CD4-positive, alpha-beta T cell (primary cell): ENCODE measurements around the gene INPP4B. TPM values are rescaled to one million over a fixed set of nuclear protein-coding genes. Genes with fewer than 3 reads are reported as not detected.

Experiments
- ATAC-seq: fragments of 200-7000 bp; cut with Tn5 transposase; one replicate; pipeline ENCODE4 v1.10.0; 2022; ENCODE audit warnings: mild to moderate bottlenecking; ENCODE audit not compliant: poor library complexity
- CTCF ChIA-PET: fragments of 350-600 bp; sonication (Branson Sonifier 250); formaldehyde crosslinking; loops from one replicate; lab custom pipeline; 2021; ENCODE audit warnings: antibody characterized with exemption, inconsistent platforms; lab: Charles Lee
- POLR2A ChIA-PET: fragments of 350-600 bp; sonication (Branson Sonifier 250); formaldehyde crosslinking; loops from one replicate; lab custom pipeline; 2021; ENCODE audit warnings: antibody characterized with exemption, inconsistent platforms; lab: Charles Lee
- DNase-seq, 14 experiments: peaks; one replicate each; pipeline ENCODE4 v3.0.0-alpha.2; 2013 to 2020; ENCODE audit warnings: mixed read lengths in 2 of 14
- H3K27ac ChIP-seq, 2 donors: one replicate each; pipeline versions ENCODE4 v1.5.1 to v1.7.0; 2013; ENCODE audit warnings: low read length in 2 of 2, low read depth in 1 of 2, mild to moderate bottlenecking in 1 of 2
- H3K27me3 ChIP-seq, 2 experiments: 1 replicate in 1 of 2; 2 replicates in 1 of 2; pipeline versions ENCODE4 v1.6.1 to v1.7.0; 2013; ENCODE audit warnings: low read length in 2 of 2, control low read depth in 1 of 2, mild to moderate bottlenecking in 1 of 2, moderate library complexity in 1 of 2; ENCODE audit not compliant: insufficient read depth in 2 of 2, control insufficient read depth in 1 of 2
- H3K36me3 ChIP-seq: one replicate; pipeline ENCODE4 v1.6.1; 2013; ENCODE audit warnings: low read length, control low read depth; ENCODE audit not compliant: insufficient read depth
- H3K4me1 ChIP-seq: one replicate; pipeline ENCODE4 v1.6.1; 2013; ENCODE audit warnings: low read length, control low read depth; ENCODE audit not compliant: insufficient read depth
- H3K4me3 ChIP-seq: one replicate; pipeline ENCODE4 v1.5.1; 2013; ENCODE audit warnings: mild to moderate bottlenecking, low read length, moderate library complexity
- H3K9me3 ChIP-seq, 2 experiments: 1 replicate in 1 of 2; 2 replicates in 1 of 2; pipeline versions ENCODE4 v1.6.1 to v1.7.0; 2013; ENCODE audit warnings: low read length in 2 of 2, mild to moderate bottlenecking in 2 of 2, control low read depth in 1 of 2, moderate library complexity in 1 of 2; ENCODE audit not compliant: control insufficient read depth in 1 of 2, insufficient read depth in 1 of 2
- H3K27ac Mint-ChIP-seq: one replicate; pipeline ENCODE4 v1.8.0; 2020; ENCODE audit warnings: mixed read lengths
- H3K27me3 Mint-ChIP-seq: one replicate; pipeline ENCODE4 v1.8.0; 2021; ENCODE audit warnings: mixed read lengths
- H3K36me3 Mint-ChIP-seq: one replicate; pipeline ENCODE4 v1.8.0; 2021; ENCODE audit warnings: low read depth, mixed read lengths
- H3K4me1 Mint-ChIP-seq: one replicate; pipeline ENCODE4 v1.8.0; 2021; ENCODE audit warnings: low read depth, mixed read lengths
- H3K4me3 Mint-ChIP-seq: one replicate; pipeline ENCODE4 v1.8.0; 2020; ENCODE audit warnings: mild to moderate bottlenecking, mixed read lengths
- H3K9me3 Mint-ChIP-seq: one replicate; pipeline ENCODE4 v1.8.0; 2020; ENCODE audit warnings: mixed read lengths
- intact Hi-C, 2 experiments: fragments of 100-400 bp; cut with DNase I in 1 of 2; cut with micrococcal nuclease in 1 of 2; formaldehyde crosslinking; loops; one replicate each; pipeline versions ENCODE4 v1.15.1 to v1.9.0; 2023 to 2025; cut with DNase I, micrococcal nuclease
- total RNA-seq, 174 experiments: library from RNA in 2 of 174; stranded (reverse) in 2 of 174; gene quantifications; one replicate each; pipeline ENCODE4 v1.2.3 and lab custom pipeline; 2021 to 2026
- TF ChIP-seq, protein P1 (sequence below): fragments of 200-600 bp; IDR thresholded peaks from one replicate; pipeline ENCODE4 v1.8.0; 2022; ENCODE audit warnings: antibody characterized with exemption, mild to moderate bottlenecking

The INPP4B gene
- total RNA-seq, 2 experiments from 2014 or later = 50.7 to 53.8 TPM

GRCh38 chr4:142418697-142419096, 427.4 kb downstream of the INPP4B start:
- H3K4me1 ChIP-seq = peaks cover 12% of the 10 kb centered on the region
- intact Hi-C loops = loop anchor here in 1 of 2 experiments (2.0 kb wide), 1 partner anchor 14 kb away; no protein-coding TSS in a partner anchor
- TF ChIP-seq, protein P1, sequence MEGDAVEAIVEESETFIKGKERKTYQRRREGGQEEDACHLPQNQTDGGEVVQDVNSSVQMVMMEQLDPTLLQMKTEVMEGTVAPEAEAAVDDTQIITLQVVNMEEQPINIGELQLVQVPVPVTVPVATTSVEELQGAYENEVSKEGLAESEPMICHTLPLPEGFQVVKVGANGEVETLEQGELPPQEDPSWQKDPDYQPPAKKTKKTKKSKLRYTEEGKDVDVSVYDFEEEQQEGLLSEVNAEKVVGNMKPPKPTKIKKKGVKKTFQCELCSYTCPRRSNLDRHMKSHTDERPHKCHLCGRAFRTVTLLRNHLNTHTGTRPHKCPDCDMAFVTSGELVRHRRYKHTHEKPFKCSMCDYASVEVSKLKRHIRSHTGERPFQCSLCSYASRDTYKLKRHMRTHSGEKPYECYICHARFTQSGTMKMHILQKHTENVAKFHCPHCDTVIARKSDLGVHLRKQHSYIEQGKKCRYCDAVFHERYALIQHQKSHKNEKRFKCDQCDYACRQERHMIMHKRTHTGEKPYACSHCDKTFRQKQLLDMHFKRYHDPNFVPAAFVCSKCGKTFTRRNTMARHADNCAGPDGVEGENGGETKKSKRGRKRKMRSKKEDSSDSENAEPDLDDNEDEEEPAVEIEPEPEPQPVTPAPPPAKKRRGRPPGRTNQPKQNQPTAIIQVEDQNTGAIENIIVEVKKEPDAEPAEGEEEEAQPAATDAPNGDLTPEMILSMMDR = no peak
- Mint-ChIP-seq H3K4me1 (peaks cover 34% of the 10 kb centered on the region), H3K27ac (no peak overlapping the region), H3K4me3 (no peak overlapping the region), H3K36me3 (no peaks in the 10 kb centered on the region), H3K9me3 (peaks cover 2% of the 10 kb centered on the region), H3K27me3 (no peaks in the 10 kb centered on the region)
- H3K27me3 ChIP-seq = no peaks in the 10 kb centered on the region
- no peaks in the 10 kb centered on the region for H3K9me3 ChIP-seq
- ChIA-PET CTCF (interaction anchor here (1.3 kb wide), 1 partner anchor 16 kb away, joined by 3 read pairs; no protein-coding TSS in a partner anchor), POLR2A (interaction anchor here (0.6 to 4.2 kb wide), 2 partner anchors 13 to 378 kb away, joined by 3 to 95 read pairs; no protein-coding TSS in a partner anchor)
- no peak for ATAC-seq
- no peak for DNase-seq
- no peak overlapping the region for H3K27ac ChIP-seq
- H3K36me3 ChIP-seq = no peaks in the 10 kb centered on the region
- H3K4me3 ChIP-seq = no peak overlapping the region

DNA sequence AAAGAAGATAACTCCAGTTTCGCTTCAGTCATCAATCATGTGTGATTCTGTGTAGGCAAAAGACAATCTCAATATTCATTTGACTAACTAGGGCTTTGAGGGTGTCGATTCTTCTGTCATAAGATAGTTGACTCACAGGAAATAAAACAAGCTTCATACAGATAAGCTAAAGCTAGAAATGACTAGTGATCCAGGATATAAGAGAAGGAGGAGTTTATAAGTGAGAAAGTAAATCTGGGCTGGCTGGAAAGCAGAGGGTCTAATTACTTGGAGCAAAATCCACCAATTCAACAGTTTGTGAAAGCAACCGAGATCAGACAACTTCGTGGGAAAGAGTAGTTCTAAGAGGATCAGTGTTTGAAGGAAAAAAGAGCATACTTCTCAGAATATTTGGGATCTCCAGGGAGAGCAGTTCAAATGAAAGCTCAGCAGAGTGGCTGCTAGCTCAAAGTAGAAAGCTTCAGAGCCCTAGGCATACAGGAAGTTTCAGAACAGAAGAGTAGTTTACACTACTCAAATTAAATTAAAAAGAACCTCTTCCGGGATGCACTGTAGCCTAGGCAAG, 429.3 kb downstream of the INPP4B start:
- intact Hi-C loops = loop anchor here in 1 of 2 experiments (2.0 kb wide), 1 partner anchor 20 kb away; no protein-coding TSS in a partner anchor
- peaks cover 2% of the 10 kb centered on the region for H3K9me3 Mint-ChIP-seq
- H3K27ac Mint-ChIP-seq = peak overlapping the region; percentile 93
- H3K4me1 ChIP-seq = peaks cover 12% of the 10 kb centered on the region
- ChIA-PET POLR2A (interaction anchor here (0.9 to 4.2 kb wide), 19 partner anchors 9 to 303 kb away, joined by 3 to 95 read pairs (median 5); no protein-coding TSS in a partner anchor), CTCF (interaction anchor here (0.6 to 1.5 kb wide), 6 partner anchors 18 to 134 kb away, joined by 3 to 4 read pairs (median 4); no protein-coding TSS in a partner anchor)
- H3K4me3 Mint-ChIP-seq = peak overlapping the region; percentile 86
- peak overlapping the region; percentile 51 to 78 for H3K27ac ChIP-seq
- H3K9me3 ChIP-seq = no peaks in the 10 kb centered on the region
- no peaks in the 10 kb centered on the region for H3K36me3 ChIP-seq
- H3K27me3 Mint-ChIP-seq = no peaks in the 10 kb centered on the region
- ATAC-seq (peak; percentile 92), DNase-seq (peak in 5 of 14 experiments; percentile 19 to 75 (median 57))
- peak overlapping the region; percentile 36 for H3K4me3 ChIP-seq
- H3K27me3 ChIP-seq = no peaks in the 10 kb centered on the region
- TF ChIP-seq, protein P1 = no peak
- no peaks in the 10 kb centered on the region for H3K36me3 Mint-ChIP-seq
- H3K4me1 Mint-ChIP-seq = peaks cover 47% of the 10 kb centered on the region

DNA sequence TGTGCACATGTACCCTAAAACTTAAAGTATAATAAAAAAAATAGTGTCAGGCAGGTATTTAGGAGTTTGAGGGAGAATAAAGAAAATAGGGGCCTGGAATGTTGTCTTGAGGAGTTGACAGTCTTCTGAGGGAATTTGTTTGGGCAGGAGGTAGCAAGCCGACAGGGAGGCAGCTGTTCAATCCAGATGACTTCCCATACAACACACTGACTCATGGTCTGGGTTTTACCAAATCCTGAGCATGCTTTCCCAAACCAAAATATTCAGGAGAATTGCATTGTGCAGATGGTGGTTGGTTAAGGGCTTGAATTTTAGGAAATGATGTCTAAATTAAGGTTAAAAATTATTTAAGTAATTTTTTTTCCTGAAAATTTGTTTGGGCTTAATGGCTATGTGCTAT, 430.0 kb downstream of the INPP4B start:
- CTCF ChIA-PET = interaction anchor here (1.2 to 1.4 kb wide), 4 partner anchors 19 to 65 kb away, joined by 3 to 4 read pairs (median 4); no protein-coding TSS in a partner anchor
- Mint-ChIP-seq H3K4me1 (peaks cover 54% of the 10 kb centered on the region), H3K4me3 (no peak overlapping the region), H3K9me3 (peaks cover 2% of the 10 kb centered on the region), H3K36me3 (no peaks in the 10 kb centered on the region), H3K27ac (peak overlapping the region; percentile 93), H3K27me3 (no peaks in the 10 kb centered on the region)
- TF ChIP-seq, protein P1 = no peak
- Histone ChIP-seq H3K4me1 (peaks cover 15% of the 10 kb centered on the region), H3K4me3 (no peak overlapping the region), H3K27ac (peak overlapping the region; percentile 51 to 78), H3K9me3 (no peaks in the 10 kb centered on the region), H3K36me3 (no peaks in the 10 kb centered on the region), H3K27me3 (no peaks in the 10 kb centered on the region)
- DNase-seq (no peak), ATAC-seq (no peak)
- POLR2A ChIA-PET = interaction anchor here (0.9 to 4.2 kb wide), 15 partner anchors 10 to 304 kb away, joined by 3 to 95 read pairs (median 5); no protein-coding TSS in a partner anchor
- intact Hi-C loops = loop anchor here in 1 of 2 experiments (2.0 kb wide), 1 partner anchor 19 kb away; no protein-coding TSS in a partner anchor
